SK-MEL-5 (cell line): ENCODE measurements around the gene PCDHB1. TPM values are rescaled to one million over a fixed set of nuclear protein-coding genes. Genes with fewer than 3 reads are reported as not detected.

Experiments
- DNase-seq: peaks from one replicate; pipeline ENCODE4 v3.0.0-alpha.2; 2016; ENCODE audit warnings: low read depth, low spot score
- in situ Hi-C: cut with HindIII; loops from 2 replicates; pipeline ENCODE4 v1.10.0; 2016; ENCODE audit warnings: low sequenced_read_pairs, high pct_unique_total_duplicates, low pct_unique_long_range_greater_than_20kb
- polyA plus RNA-seq, 2 experiments: library from polyadenylated mRNA; depleted of rRNA; stranded (reverse); fragments of >200 nt; gene quantifications; 2 replicates each; pipeline ENCODE4 v1.2.3, GENCODE V29; 2015
- total RNA-seq: library from RNA; depleted of rRNA; stranded (reverse); fragments of >200 nt; shearing (Covaris generic); gene quantifications from 2 replicates; pipeline ENCODE4 v1.2.3, GENCODE V29; 2014; rRNA removed

The PCDHB1 gene, protein sequence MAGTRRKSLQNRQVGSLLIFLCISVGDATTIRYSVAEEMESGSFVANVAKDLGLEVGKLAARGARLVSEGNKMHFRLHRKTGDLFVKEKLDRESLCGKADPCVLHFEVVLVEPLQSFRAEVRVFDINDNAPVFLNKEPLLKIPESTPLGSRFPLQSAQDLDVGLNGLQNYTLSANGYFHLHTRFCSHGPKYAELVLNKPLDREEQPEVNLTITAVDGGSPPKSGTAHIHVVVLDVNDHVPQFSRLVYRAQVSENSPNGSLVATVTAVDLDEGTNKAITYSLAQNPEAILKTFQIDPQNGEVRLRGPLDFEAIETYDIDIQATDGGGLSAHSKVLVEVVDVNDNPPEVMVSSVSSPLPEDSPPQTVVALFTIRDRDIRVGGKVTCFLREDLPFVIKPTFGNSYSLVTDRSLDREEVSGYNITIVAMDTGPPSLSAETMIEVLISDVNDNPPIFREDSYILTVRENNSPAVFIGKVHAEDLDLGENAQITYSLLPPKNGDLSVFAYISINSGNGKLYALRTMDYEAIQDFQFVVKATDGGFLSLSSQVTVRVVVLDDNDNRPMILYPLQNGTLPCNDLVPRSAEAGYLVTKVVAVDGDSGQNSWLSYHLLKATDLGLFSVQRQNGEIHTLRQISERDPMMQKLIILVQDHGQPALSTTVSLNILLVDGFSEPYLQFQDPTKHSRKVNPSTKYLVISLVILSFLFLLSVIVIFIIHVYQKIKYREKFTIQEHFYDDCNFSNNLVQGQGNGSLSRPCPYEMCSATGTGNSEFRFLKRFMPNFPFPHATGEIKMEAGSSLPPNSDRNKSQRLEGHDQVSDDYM
- not detected in 2 replicates for total RNA-seq
- polyA plus RNA-seq (2015; cell fraction: cytosol; rRNA removed) = not detected in 2 replicates
- not detected in 2 replicates for polyA plus RNA-seq (2015; cell fraction: nucleus; rRNA removed)

DNA sequence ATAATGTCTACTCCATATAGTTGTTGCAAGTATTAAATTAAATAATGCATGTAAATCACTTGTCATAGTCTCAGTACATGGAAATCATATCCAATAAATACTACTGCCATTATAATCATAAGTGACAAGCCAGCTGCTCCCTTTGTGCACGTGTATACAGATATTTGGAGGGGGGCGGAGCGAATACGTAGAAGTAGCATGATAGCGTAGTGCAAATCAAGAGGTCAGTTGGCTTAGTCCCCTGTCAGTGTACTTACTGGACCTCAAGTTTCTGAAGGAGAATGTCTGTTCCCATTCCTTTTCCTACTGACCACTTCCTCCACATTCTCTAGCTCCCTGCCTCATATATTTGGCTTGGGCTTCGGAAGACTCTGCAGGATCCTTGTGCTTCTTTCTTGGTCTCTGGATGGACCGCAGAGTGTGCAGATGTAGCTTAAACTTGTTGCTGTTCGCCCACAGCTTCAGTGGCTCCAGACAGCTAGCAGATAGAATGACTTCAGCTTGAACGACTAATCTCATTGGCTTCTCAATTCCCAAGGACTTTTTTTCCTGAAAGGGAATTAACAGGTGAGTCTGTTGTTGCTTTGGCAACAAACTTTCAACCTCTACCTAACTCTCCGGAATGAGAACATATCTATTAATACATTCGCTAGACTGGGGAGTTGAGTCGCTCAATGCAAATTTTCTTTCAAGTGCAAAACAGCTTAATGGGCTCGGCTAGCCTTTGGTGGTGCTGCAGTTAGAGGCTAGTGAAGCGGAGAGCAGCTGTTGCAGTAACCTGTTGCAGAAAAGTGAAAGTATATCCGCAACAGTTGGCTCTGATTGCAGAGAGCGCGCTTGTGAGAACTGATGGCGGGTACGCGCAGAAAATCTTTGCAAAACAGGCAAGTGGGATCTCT is at the start of gene PCDHB1:
Gene PCDHB1, plus strand, starts transcription at position 753 of the 899 bp plus-strand sequence. Its CDS starts 97 bp downstream, at position 850.
- in situ Hi-C loops = no loop called here
- DNase-seq = no peak

DNA sequence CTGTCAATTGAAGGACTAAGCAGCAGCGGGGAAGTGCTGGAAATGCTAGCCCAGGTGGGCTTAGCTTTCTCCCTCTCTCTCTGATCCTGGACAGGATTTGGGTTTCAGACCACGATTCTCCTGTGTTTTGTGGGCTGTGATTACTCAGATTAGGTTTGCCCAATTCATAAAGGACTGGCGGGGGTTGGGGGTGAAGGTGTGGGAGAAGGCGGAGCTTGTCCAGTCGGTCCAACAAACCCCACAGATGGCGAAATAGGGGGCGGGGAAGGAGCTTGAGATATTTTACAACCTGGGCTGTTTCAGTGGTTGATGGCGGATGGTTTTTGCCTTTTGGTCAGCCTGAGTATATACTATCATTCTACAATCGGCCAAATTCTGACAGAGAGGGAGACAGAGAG is 49.7 kb upstream of the PCDHB1 start:
- in situ Hi-C loops = no loop called here

DNA sequence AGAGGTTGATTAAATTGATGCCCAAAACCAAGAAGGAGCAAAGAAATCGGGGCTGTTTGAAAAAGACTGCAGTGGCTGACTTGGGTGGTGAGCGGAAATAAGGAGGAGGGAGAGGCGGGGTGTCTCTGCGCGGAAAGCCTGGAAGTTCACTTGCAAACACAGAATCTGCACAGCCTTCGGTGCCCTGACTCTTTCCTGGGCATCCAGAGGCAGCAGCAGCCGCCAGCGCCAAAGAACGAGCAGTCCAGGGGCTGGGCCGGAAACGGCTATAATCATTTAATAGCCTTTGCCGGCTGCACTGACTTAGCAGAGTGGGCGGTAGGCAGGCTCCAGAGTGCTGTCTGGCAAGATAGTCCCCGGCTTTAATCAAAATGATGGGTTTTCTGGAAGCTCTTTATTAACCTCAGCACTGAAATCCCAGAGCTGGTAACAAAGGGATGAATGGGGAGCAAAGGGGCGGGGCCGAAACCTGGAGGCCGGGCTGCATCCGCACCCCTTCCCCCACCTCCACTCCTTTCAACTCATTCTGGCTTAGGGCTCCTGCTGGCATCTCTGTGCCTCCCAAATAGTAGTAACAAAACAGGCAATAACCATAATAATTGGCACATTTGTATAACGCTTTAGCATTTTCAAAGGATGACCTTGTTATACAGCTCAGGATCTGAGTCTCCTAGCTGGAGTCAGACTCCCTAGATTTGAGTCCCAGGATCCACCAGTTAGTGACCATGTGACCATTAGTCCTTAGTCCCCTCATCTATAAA is 49.1 kb upstream of the PCDHB1 start:
- in situ Hi-C loops = no loop called here
- DNase-seq = no peak

More for the DNA sequence above, 49.7 kb upstream of the PCDHB1 start:
- DNase-seq = no peak

DNA sequence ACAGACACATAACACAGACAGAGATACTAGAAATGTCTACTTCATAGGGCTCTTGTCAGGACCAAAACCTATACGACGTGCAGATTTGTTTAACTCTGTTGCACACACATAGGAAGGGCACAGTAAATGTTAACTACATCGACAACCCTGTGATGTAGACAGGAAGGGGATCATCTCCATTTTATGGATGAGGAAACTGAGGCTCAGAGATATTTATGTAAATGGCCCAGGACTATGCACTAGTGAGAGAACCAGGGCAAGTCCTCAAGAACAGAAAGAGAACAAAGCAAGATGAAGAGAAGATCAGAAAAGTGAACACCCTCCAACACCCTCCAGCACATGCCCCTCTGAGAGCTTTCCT is 48.6 kb upstream of the PCDHB1 start:
- in situ Hi-C loops = no loop called here
- no peak for DNase-seq

DNA sequence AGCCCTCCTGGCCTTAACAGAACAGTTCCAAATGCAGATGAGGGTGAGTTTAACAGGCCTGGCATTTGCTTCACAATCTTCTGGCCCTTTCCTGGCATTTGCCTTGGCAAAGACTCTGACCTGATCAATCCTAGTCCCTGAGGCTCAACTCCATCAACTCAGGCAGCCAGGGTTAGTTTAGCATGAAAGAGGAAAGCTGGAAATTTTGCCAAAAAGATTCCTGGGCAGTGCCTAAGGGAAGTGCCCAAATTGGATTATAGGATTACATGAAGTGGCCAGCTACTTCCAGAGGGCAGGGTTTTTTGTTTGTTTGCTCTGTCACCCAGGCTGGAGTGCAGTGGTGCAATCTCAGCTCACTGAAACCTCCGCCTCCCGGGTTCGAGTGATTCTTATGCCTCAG is 48.1 kb upstream of the PCDHB1 start:
- in situ Hi-C loops = no loop called here
- no peak for DNase-seq

DNA sequence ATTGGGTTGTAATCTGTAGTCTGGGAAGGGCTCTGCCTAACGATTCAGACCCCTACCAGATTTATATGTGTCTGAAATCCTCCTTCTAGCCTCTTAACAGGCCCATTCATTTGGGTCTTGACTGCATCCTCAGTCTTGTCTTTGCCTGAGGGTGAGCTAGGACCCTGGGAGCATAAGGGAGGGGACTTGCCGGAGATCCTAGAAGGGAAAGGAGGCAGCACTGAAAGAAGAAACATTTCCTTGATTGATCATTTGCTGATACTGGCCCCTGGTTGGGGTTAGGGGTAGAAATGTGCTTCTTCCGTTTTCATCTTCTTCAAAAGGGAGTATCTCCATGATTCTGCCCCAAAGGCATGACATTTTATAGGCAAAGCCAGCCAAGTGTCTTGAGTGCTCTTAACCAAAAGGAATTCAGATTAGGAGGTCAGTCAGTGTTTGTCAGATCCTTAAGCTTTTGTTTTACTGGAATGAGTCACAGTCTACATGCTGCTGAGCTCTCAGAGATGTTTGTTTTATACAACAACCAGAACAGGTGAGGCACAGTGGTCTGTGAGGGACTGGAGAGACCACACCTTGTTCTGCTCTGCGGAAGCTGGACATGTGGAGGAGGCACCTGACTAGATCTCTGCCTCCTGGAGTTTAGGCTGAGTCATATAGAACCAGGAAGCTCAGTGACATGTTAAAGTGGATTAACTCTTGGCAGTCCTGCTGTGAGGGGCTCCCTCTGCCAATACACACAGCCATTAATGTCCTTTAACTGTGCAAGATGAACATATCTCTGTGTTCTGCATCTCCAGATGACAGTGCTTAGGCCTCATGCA is 47.2 kb upstream of the PCDHB1 start:
- DNase-seq = peak; percentile 14
- in situ Hi-C loops = no loop called here

DNA sequence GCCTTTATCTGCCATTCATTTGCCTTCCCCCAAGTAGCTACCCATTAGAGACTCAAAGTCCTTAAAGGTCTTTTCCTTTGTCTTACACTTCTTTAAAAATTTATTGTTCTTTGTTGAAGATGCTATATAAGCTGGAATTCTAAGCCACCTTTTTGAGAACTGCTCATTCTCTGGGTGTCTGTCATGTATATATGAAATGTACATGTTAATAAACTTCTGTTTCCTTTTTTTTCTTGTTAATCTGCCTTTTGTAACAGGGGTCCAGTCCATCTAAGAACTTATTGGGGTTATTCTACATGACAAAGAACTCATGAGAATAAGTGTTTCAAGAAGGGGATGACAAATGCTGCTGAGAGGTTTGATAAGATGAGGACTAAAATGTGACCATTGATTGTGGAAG is 43.4 kb upstream of the PCDHB1 start:
- no peak for DNase-seq
- in situ Hi-C loops = no loop called here

DNA sequence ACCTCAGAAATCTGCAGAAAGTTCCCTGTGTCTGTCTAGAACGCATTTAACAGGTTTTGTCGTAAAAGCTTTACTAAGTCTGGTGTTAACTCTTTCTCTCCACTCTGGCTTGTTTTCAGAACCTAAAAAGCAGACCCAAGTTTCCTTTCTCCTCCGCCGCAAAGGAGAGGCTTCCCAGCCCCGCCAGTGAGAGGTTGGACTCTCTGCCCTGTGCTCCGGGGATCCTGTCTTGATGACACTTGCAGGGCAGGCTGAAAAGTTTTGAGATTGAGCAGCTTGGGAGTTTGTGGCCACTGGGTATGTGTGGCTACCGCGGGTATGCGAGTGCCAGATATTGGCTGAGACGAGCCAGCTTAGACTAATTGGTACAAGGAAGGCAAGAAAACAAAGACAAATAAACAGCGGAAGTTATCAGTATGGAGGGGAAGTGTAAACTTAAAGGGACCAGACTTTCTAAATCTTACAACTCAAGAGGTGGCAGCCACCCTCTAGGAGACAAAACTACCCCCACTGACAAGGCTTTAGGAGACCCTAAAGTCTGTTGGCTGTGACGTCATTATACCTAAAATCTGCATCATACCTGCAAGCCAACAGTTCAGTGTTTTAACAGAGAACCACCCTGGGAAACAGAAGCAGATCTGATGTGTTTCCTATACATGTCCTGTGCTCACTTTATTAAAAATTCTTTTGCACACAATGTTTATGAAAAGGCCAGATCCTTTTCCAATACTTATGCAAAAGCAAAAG is 41.0 kb upstream of the PCDHB1 start:
- DNase-seq = no peak
- in situ Hi-C loops = no loop called here

DNA sequence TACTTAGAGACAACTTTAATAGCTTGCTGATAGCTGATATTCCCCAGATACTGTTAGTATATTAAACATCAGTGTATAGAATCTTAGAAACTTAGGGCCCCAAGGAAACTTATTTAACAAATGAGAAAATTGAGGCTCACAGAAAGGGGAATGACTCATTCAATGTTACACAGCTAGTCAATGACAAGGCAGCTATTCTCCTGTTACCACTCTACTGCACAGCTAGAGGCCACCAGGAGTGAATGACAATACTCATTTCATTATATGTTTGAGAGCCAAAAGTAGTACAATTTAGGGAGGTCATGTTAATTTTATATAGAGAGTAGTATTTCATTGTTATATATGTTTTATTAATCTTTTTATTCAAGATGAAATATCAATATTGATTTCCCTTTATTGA is 33.2 kb upstream of the PCDHB1 start:
- in situ Hi-C loops = no loop called here
- DNase-seq = no peak

DNA sequence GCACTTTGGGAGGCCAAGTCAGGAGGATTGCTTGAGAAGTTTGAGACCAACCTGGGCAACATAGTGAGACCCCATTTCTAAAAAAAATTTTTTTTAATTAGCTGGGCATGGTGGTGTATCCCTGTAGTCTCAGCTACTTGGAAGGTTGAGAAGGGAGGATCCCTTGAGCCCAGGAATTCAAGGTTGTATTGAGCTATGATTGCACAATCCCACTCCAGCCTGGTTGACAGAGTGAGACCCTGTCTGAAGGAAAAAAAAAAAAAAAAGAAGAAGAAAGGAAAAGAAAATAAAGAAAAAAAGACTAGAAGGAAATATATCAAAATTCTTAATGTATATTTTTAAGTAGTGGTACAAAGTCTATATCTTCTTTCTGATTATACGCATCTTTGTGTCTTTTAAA is 28.8 kb upstream of the PCDHB1 start:
- no peak for DNase-seq
- in situ Hi-C loops = no loop called here

DNA sequence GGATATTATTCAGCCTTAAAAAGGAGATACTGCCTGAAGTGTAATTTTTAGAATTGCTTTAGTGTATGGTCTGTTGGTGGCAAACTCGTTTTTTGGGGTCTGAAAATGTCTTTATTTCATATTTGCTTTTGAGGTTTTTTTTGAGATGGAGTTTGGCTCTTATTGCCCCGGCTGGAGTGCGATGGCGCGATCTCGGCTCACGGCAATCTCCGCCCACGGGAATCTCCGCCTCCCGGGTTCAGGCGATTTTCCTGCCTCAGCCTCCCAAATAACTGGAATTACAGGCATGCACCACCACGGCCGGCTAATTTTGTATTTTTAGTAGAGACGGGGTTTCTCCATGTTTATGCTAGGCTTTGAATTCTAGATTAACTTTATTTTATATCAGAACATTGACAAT is 20.2 kb upstream of the PCDHB1 start:
- in situ Hi-C loops = no loop called here
- no peak for DNase-seq

DNA sequence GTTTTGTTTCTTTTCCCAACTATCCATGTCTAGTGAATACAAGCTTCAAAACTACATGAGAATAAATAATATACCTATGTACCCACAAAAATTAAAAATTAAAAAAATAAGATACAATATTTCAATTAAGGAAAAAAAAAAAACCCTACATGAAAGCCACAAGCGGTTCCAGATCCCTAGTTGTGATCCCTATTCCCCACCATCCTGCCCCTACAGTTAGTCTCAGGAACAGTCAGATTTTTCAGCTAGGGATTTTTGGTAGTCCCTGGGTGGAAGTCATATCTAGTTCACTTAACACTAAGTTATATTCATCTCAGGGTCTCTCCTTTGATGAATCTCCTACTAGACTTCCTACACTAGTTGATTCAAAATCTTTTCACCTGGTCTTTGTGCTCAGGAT is 18.5 kb upstream of the PCDHB1 start:
- no peak for DNase-seq
- in situ Hi-C loops = no loop called here

DNA sequence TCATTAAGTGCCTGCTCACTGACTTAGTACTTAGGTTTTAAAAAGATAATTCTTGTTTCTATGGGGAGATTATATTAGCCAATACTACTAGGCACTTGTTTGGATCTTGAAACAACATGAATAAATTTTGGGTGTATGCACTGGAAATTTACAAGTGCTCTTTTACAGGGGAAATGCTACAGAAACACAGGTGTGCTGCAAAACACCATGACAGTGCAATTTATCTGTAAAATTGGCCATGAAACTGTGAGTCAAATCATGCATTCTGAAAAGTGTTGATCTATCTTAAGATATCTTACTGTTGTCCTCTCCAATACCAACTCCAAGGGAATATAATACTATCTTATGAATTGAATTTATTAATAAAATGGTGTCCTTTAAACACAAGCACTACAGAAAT is 12.1 kb upstream of the PCDHB1 start:
- in situ Hi-C loops = no loop called here

DNA sequence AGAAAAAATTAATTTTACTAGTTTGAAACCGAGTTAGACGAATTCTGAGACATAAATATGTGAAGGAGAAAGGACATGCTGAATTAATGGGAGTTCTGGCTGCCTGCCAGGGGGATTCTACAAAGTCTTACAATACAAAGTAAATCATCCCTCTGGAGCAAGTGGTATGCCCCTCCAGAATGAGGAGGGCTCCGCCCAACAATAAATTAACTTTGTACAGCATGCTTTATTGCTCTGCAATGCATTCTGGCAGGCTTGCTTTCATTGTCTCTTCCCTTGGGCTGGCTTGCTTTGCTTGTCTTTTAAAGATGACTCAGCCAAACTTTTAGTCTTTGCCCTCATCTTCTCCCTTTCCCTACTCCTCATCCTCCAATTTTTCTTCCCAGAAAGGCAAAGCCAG is 11.7 kb upstream of the PCDHB1 start:
- in situ Hi-C loops = no loop called here
- DNase-seq = no peak

More for the DNA sequence above, 12.1 kb upstream of the PCDHB1 start:
- no peak for DNase-seq

DNA sequence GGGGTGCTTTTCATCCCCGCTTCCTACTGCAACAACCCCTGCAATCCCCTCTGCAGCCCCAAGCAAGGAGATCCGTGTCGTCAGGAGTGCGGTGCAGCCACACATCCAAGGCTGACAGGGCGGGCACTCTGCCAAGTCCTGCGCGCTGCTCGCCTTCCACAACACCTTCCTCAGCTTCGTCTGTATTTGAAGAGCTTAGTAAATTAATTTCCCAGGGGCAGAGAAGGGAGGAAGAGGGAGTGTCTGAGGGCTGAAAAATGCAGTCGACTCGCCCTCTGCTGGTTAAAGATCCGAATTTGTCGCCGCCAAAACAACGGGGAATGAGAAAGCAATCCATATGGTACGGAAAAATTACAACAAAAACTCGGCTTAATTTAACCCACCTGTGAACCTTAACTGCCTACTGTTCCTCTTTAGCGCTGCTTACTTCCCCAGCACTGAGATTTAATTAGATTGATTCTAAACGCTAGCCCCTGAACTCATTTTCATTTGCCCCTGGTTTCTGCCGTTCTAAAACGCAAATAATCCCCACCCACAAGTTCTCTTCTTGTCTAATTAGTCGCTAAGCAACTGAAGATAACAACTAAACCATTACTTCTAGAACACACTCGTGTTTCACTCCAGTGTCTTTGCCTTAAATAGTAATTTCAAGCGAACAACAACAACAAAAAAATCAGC is 10.9 kb upstream of the PCDHB1 start:
- DNase-seq = peak; percentile 69
- in situ Hi-C loops = no loop called here
